Renal pelvis (tissue), 4 donors: ENCODE measurements around the gene CTNNA2. TPM values are rescaled to one million over a fixed set of nuclear protein-coding genes. Genes with fewer than 3 reads are reported as not detected.

Experiments
- DNase-seq: peaks from one replicate; pipeline ENCODE4 v3.0.0-alpha.2; 2013
- polyA plus RNA-seq, 3 donors: library from polyadenylated mRNA; unstranded; fragments of 120-200 nt; gene quantifications; one replicate each; pipeline ENCODE4 v1.2.1, GENCODE V29; 2013; ENCODE audit not compliant: insufficient read length in 3 of 3

CTNNA2 gene
- polyA plus RNA-seq, 3 donors = 4.0 to 5.2 (median 4.2) TPM

- no peak for DNase-seq
Observed at GRCh38 chr2:80280598-80280997, 767.7 kb downstream of the CTNNA2 start.

- no peak for DNase-seq
Observed at GRCh38 chr2:80281049-80281448, 768.2 kb downstream of the CTNNA2 start.

- DNase-seq = peak; percentile 50
Observed at GRCh38 chr2:80288576-80288975, 775.7 kb downstream of the CTNNA2 start.

GRCh38 chr2:80291656-80292055, 778.8 kb downstream of the CTNNA2 start:
- DNase-seq = no peak

- DNase-seq = no peak
Observed at GRCh38 chr2:80292474-80292873, 779.6 kb downstream of the CTNNA2 start.

GRCh38 chr2:80293039-80293438, 780.2 kb downstream of the CTNNA2 start:
- no peak for DNase-seq

GRCh38 chr2:80298954-80299353, 786.1 kb downstream of the CTNNA2 start:
- DNase-seq = no peak

GRCh38 chr2:80299661-80300060, 786.8 kb downstream of the CTNNA2 start:
- no peak for DNase-seq

- no peak for DNase-seq
Observed at GRCh38 chr2:80300346-80300745, 787.5 kb downstream of the CTNNA2 start.

GRCh38 chr2:80300954-80301353, 788.1 kb downstream of the CTNNA2 start:
- DNase-seq = no peak

GRCh38 chr2:80302001-80302313, 789.1 kb downstream of the CTNNA2 start:
- no peak for DNase-seq

GRCh38 chr2:80302314-80303005, 789.6 kb downstream of the CTNNA2 start:
- no peak for DNase-seq

- DNase-seq = no peak
Observed at GRCh38 chr2:80303006-80303908, 790.4 kb downstream of the CTNNA2 start.

- DNase-seq = no peak
Observed at GRCh38 chr2:80303909-80304837, 791.3 kb downstream of the CTNNA2 start, which contains the start of gene LRRTM1. TSS of gene LRRTM1 (minus strand) at chr2:80304752. CDS start at chr2:80303819, 933 bp downstream.

- no peak for DNase-seq
Observed at GRCh38 chr2:80311304-80311703, 798.5 kb downstream of the CTNNA2 start.

GRCh38 chr2:80312282-80312839, 799.5 kb downstream of the CTNNA2 start:
- DNase-seq = no peak

- DNase-seq = no peak
Observed at GRCh38 chr2:80322311-80322920, 809.6 kb downstream of the CTNNA2 start.

- DNase-seq = no peak
Observed at GRCh38 chr2:80322958-80323357, 810.1 kb downstream of the CTNNA2 start.

- DNase-seq = no peak
Observed at GRCh38 chr2:80323610-80324009, 810.8 kb downstream of the CTNNA2 start.

- DNase-seq = no peak
Observed at GRCh38 chr2:80324525-80324924, 811.7 kb downstream of the CTNNA2 start.

- DNase-seq = no peak
Observed at GRCh38 chr2:80326214-80326613, 813.4 kb downstream of the CTNNA2 start.
